Measurements from ENCODE around the gene DCLRE1C. TPM values are rescaled to one million over a fixed set of nuclear protein-coding genes. Genes with fewer than 3 reads are reported as not detected.
"Not testable (repeated sequence)": the region's sequence is repeated elsewhere in the genome, so short reads cannot be mapped to it uniquely, and the experiment has no call there.

DCLRE1C gene
- polyA plus RNA-seq, 2 of the 4 experiments (the other 2 are of a cell fraction) = 4.6 to 8.3 TPM

DNA sequence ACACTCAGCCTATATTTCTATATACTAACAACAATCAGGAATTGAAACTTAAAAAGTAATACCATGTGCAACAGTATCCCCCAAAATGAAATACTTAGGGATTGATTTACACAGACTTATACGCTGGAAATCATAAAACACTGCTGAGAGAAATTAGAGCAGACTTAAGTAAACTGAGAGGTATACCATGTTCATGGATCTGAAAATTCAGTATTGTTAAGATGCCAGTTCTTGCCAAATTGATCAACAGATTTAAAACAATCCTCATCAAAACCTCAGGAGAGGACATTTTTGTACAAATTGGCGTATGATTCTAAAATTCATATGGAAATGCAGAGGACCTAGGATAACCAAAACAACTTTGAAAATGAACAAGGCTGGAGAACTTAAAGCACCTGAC lies 37.3 kb downstream of the DCLRE1C start:
- FAIRE-seq = no peak
- 94% methylated on average over 2 of the region's 2 CpGs for WGBS (ENCODE audit: missing lambda C conversion rate)
- no peak for DNase-seq (ENCODE audit: low read depth in 1 of 2, low spot score in 1 of 2)
- H3K9me3 ChIP-seq = peaks cover 54% of the 10 kb centered on the region
- TF ChIP-seq FOSB (CRISPR knock-in tag; IDR thresholded peaks at IDR 0.05) = no peak
- no peak for TF ChIP-seq POLR2A (IDR thresholded peaks at IDR 0.05; ENCODE audit: low read length)
- no peak for TF ChIP-seq POLR2AphosphoS2 (conservative IDR thresholded peaks at IDR 0.05; ENCODE audit: low read length)
- no peak for TF ChIP-seq RNF2 (IDR thresholded peaks at IDR 0.05; ENCODE audit: borderline replicate concordance, low read depth)
- TF ChIP-seq HOXA7 (CRISPR knock-in tag; IDR thresholded peaks at IDR 0.05) = no peak
- TF ChIP-seq, protein P1, sequence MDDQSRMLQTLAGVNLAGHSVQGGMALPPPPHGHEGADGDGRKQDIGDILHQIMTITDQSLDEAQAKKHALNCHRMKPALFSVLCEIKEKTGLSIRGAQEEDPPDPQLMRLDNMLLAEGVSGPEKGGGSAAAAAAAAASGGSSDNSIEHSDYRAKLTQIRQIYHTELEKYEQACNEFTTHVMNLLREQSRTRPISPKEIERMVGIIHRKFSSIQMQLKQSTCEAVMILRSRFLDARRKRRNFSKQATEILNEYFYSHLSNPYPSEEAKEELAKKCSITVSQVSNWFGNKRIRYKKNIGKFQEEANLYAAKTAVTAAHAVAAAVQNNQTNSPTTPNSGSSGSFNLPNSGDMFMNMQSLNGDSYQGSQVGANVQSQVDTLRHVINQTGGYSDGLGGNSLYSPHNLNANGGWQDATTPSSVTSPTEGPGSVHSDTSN (IDR thresholded peaks at IDR 0.05) = no peak
- TF ChIP-seq, protein P2, sequence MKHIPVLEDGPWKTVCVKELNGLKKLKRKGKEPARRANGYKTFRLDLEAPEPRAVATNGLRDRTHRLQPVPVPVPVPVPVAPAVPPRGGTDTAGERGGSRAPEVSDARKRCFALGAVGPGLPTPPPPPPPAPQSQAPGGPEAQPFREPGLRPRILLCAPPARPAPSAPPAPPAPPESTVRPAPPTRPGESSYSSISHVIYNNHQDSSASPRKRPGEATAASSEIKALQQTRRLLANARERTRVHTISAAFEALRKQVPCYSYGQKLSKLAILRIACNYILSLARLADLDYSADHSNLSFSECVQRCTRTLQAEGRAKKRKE (CRISPR knock-in tag; IDR thresholded peaks at IDR 0.05; ENCODE audit: low read depth) = no peak
- TF ChIP-seq KDM5A (IDR thresholded peaks at IDR 0.05) = no peak
- TF ChIP-seq ESRRA (IDR thresholded peaks at IDR 0.05; ENCODE audit: borderline replicate concordance, low read length) = no peak
- TF ChIP-seq RFX5 (IDR thresholded peaks at IDR 0.05) = no peak
- no peak overlapping the region for H3K4me2 ChIP-seq
- H3K4me3 ChIP-seq = no peak overlapping the region
- no peaks in the 10 kb centered on the region for H3K4me1 ChIP-seq
- no peak overlapping the region for H3K27ac ChIP-seq
- no peak for ATAC-seq
- POLR2A ChIA-PET = no interaction called here
- CTCF ChIA-PET = interaction anchor here (1.8 kb wide), 1 partner anchor 11 kb away, joined by 5 read pairs; no protein-coding TSS in a partner anchor

DNA sequence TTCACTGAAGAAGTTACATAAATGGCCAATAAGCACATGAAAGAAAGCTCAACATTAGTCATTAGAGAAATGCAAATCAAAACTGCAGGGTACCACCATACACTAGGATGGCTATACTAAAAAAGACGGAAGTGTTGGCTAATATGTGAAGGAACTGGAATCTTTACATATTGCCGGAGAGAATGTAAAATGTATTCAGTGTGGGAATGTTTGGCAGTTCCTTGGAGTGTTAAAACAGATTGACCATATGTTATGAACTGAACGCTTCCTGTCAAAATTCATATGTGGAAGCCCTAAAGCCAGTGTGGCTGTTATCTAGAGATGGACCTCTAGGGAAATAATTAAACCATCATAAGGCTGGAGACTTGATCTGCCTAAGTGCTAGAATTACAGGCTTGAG lies 42.1 kb downstream of the DCLRE1C start:
- TF ChIP-seq SREBF2 (IDR thresholded peaks at IDR 0.05) = no peak
- TF ChIP-seq ESRRA (IDR thresholded peaks at IDR 0.05; ENCODE audit: borderline replicate concordance, low read length) = no peak
- POLR2A ChIA-PET = no interaction called here

DNA sequence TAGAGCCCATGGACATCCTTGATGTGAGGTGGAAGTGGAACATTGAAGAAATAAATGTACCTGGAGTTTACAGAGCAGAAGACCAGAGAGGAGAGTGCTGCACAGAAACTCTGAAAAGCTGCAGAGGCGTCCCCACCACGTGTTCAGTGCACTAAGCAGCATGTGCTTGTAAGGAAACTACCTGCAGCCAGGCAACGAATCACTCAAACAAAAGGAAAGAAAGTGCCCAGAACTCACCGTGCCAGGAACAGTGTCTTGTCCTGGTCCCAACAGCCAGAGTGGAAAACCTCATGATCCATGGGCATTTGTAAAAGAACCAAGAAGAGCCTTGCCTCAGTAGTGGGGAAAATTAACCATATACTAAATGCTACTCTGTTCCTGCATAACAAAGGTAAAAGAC lies 42.9 kb downstream of the DCLRE1C start:
- no peaks in the 10 kb centered on the region for H3K4me1 ChIP-seq
- WGBS (ENCODE audit: missing lambda C conversion rate) = 95% methylated on average over 4 of the region's 4 CpGs
- FAIRE-seq (no peak), DNase-seq (ENCODE audit: low read depth in 1 of 2, low spot score in 1 of 2) (no peak), ATAC-seq (no peak)
- peaks cover 64% of the 10 kb centered on the region for H3K9me3 ChIP-seq
- H3K27ac ChIP-seq = no peak overlapping the region
- TF ChIP-seq FOSB (CRISPR knock-in tag; IDR thresholded peaks at IDR 0.05) = no peak
- TF ChIP-seq EHMT2 (IDR thresholded peaks at IDR 0.05; ENCODE audit: low read depth) = no peak
- TF ChIP-seq ZFP36 (IDR thresholded peaks at IDR 0.05; ENCODE audit: borderline replicate concordance, partially characterized antibody) = no peak
- TF ChIP-seq ESRRA (IDR thresholded peaks at IDR 0.05; ENCODE audit: borderline replicate concordance, low read length) = no peak
- no peak for TF ChIP-seq CHD2 (IDR thresholded peaks at IDR 0.05; ENCODE audit: low read length, partially characterized antibody)
- no peak overlapping the region for H3K4me2 ChIP-seq
- ChIA-PET CTCF (no interaction called here), POLR2A (no interaction called here)
- H3K4me3 ChIP-seq = no peak overlapping the region

More for the DNA sequence above, 42.1 kb downstream of the DCLRE1C start:
- ATAC-seq (no peak), FAIRE-seq (peak; percentile 18), DNase-seq (ENCODE audit: low read depth in 1 of 2, low spot score in 1 of 2) (no peak)
- Histone ChIP-seq H3K4me1 (no peaks in the 10 kb centered on the region), H3K4me2 (no peak overlapping the region), H3K4me3 (no peak overlapping the region), H3K9me3 (peaks cover 71% of the 10 kb centered on the region), H3K27ac (no peak overlapping the region)
- 94% methylated on average over 3 of the region's 3 CpGs for WGBS (ENCODE audit: missing lambda C conversion rate)
- CTCF ChIA-PET = no interaction called here

DNA sequence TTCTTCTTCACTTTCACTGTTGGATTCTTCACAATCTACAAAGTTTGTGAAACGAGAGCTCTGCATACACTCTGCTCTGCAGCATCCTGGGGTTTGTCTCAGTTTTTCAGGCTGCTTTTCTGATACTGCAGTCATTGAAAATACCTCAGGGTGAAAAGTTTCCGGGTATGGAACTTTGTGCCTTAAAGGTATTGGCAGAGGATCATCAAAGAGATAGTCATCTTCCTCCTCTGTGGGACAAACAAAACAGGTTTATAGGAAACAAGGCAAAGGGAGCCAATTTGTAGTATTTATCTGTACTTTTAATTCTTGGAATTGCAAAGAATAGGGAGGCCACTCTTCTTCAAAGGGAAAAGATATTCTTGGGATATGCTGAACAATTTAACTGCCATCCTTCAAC lies 44.8 kb downstream of the DCLRE1C start:
- Histone ChIP-seq H3K4me1 (no peaks in the 10 kb centered on the region), H3K4me2 (no peak overlapping the region), H3K4me3 (no peak overlapping the region), H3K9me3 (peaks cover 52% of the 10 kb centered on the region), H3K27ac (no peak overlapping the region)
- 87% methylated on average over 2 of the region's 2 CpGs for WGBS (ENCODE audit: missing lambda C conversion rate)
- DNase-seq (ENCODE audit: low read depth in 1 of 2, low spot score in 1 of 2) (no peak), FAIRE-seq (no peak), ATAC-seq (no peak)
- CTCF ChIA-PET = no interaction called here
- TF ChIP-seq GATA3 (IDR thresholded peaks at IDR 0.05; ENCODE audit: borderline replicate concordance) (no peak), CHD2 (IDR thresholded peaks at IDR 0.05; ENCODE audit: low read length, partially characterized antibody) (no peak), FOSL2 (IDR thresholded peaks at IDR 0.05) (no peak), FOSL2 (CRISPR knock-in tag; IDR thresholded peaks at IDR 0.05) (no peak), SMC3 (IDR thresholded peaks at IDR 0.05) (no peak), SREBF2 (IDR thresholded peaks at IDR 0.05) (no peak), POLR2AphosphoS2 (conservative IDR thresholded peaks at IDR 0.05; ENCODE audit: low read length) (no peak), HOXB13 (CRISPR knock-in tag; IDR thresholded peaks at IDR 0.05; ENCODE audit: low read depth) (no peak), MYC (IDR thresholded peaks at IDR 0.05; ENCODE audit: borderline replicate concordance, low read length) (no peak), HDAC2 (IDR thresholded peaks at IDR 0.05) (no peak), HOXA7 (CRISPR knock-in tag; IDR thresholded peaks at IDR 0.05) (no peak), TFCP2L1 (CRISPR knock-in tag; IDR thresholded peaks at IDR 0.05) (no peak)
- TF ChIP-seq, protein P3, sequence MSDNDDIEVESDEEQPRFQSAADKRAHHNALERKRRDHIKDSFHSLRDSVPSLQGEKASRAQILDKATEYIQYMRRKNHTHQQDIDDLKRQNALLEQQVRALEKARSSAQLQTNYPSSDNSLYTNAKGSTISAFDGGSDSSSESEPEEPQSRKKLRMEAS (IDR thresholded peaks at IDR 0.05) = no peak
- TF ChIP-seq, protein P1 (IDR thresholded peaks at IDR 0.05) = no peak
- POLR2A ChIA-PET = no interaction called here

DNA sequence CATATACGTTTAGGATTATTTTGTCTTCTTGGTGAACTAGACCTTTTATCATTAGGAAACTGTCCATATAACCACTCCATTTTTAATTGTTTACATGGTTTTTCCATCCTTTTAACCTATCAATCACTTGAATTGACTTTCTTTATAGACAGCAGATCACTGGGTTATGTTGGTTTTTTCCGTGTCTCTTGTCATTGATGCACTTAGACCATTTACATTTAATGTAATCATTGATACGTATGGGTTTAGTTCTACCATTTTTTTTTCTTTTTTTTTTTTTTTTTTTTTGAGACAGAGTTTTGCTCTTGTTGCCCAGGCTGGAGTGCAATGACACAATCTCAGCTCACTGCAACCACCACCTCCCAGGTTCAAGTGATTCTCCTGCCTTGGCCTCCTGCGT lies 46.3 kb downstream of the DCLRE1C start:
- H3K4me1 ChIP-seq; ATAC-seq; H3K4me2 ChIP-seq; POLR2A ChIA-PET; H3K27ac ChIP-seq; H3K4me3 ChIP-seq; DNase-seq (ENCODE audit: low read depth in 1 of 2, low spot score in 1 of 2); FAIRE-seq: not testable (repeated sequence)
- CTCF ChIA-PET = interaction anchor here (1.2 kb wide), 1 partner anchor 14 kb away, joined by 3 read pairs; no protein-coding TSS in a partner anchor
- H3K9me3 ChIP-seq = peaks cover 37% of the 10 kb centered on the region
- 92% methylated on average over 4 of the region's 4 CpGs for WGBS (ENCODE audit: missing lambda C conversion rate)

Data from A549 (cell line).